NCI-H748 treated with DMSO at 0.1 percent for 48 hours (cell line): ENCODE measurements around the gene AURKA.
"Not testable (repeated sequence)": the region's sequence is repeated elsewhere in the genome, so short reads cannot be mapped to it uniquely, and the experiment has no call there.

Source experiments
- DNase-seq: peaks from one replicate; lab custom pipeline; 2025; lab: John Stamatoyannopoulos, UW

AURKA gene

GRCh38 chr20:56422076-56422823 lies 30.2 kb upstream of the AURKA start:
- DNase-seq = no peak

GRCh38 chr20:56420940-56421688 lies 29.1 kb upstream of the AURKA start:
- no peak for DNase-seq

GRCh38 chr20:56420028-56420427 lies 28.0 kb upstream of the AURKA start:
- DNase-seq = no peak

- no peak for DNase-seq
These were observed 26.4 kb upstream of the AURKA start for GRCh38 chr20:56418385-56418861.

GRCh38 chr20:56417911-56418310 lies 25.9 kb upstream of the AURKA start:
- DNase-seq = no peak

GRCh38 chr20:56417402-56417801 lies 25.4 kb upstream of the AURKA start:
- no peak for DNase-seq

- no peak for DNase-seq
These were observed 23.1 kb upstream of the AURKA start for GRCh38 chr20:56414842-56415765.

- no peak for DNase-seq
These were observed 20.9 kb upstream of the AURKA start for GRCh38 chr20:56412949-56413348.

GRCh38 chr20:56412473-56412790 lies 20.4 kb upstream of the AURKA start:
- no peak for DNase-seq

GRCh38 chr20:56411759-56412472 lies 19.9 kb upstream of the AURKA start, which contains the start of gene CASS4:
Gene CASS4, plus strand, starts transcription at chr20:56412260. Its CDS starts 199 bp downstream, at chr20:56412459.
- no peak for DNase-seq

- DNase-seq = not testable (repeated sequence)
These were observed 19.3 kb upstream of the AURKA start for GRCh38 chr20:56411287-56411686.

- no peak for DNase-seq
These were observed 17.9 kb upstream of the AURKA start for GRCh38 chr20:56409956-56410355.

- DNase-seq = no peak
These were observed 17.5 kb upstream of the AURKA start for GRCh38 chr20:56409521-56409920.

GRCh38 chr20:56406910-56407309 lies 14.9 kb upstream of the AURKA start:
- no peak for DNase-seq

GRCh38 chr20:56405356-56405755 lies 13.3 kb upstream of the AURKA start:
- not testable (repeated sequence) for DNase-seq

GRCh38 chr20:56403465-56403864 lies 11.4 kb upstream of the AURKA start:
- DNase-seq = no peak

GRCh38 chr20:56400001-56400640 lies 8.1 kb upstream of the AURKA start:
- no peak for DNase-seq

- DNase-seq = no peak
These were observed 3.2 kb upstream of the AURKA start for GRCh38 chr20:56395166-56395565.

- no peak for DNase-seq
These were observed 1.6 kb upstream of the AURKA start for GRCh38 chr20:56393653-56394052.

GRCh38 chr20:56392881-56393482 lies 967 bp upstream of the AURKA start:
- DNase-seq = no peak
